Large intestine (tissue), 3 donors: ENCODE results near the gene HARS1. TPM values are rescaled to one million over a fixed set of nuclear protein-coding genes. Genes with fewer than 3 reads are reported as not detected.
A peak's percentile ranks its signal among the peaks of the same experiment; 100 is the strongest.
"Not testable (repeated sequence)": the region's sequence is repeated elsewhere in the genome, so short reads cannot be mapped to it uniquely, and the experiment has no call there.

Experiments used
- DNase-seq, 2 donors: peaks; one replicate each; pipeline versions ENCODE4 v3.0.0 to v3.0.0-alpha.2; 2013
- H3K27ac ChIP-seq: one replicate; pipeline ENCODE4 v1.5.1; 2013; ENCODE audit warnings: low read length
- H3K27me3 ChIP-seq: 2 replicates; pipeline ENCODE4 v1.6.1; 2013; ENCODE audit warnings: low read length; ENCODE audit not compliant: control insufficient read depth, insufficient read depth
- H3K36me3 ChIP-seq: 2 replicates; pipeline ENCODE4 v1.6.1; 2013; ENCODE audit warnings: low read length; ENCODE audit not compliant: control insufficient read depth, insufficient read depth
- H3K4me1 ChIP-seq: one replicate; pipeline ENCODE4 v1.6.1; 2013; ENCODE audit warnings: low read length; ENCODE audit not compliant: control insufficient read depth, insufficient read depth
- H3K4me3 ChIP-seq: one replicate; pipeline ENCODE4 v1.5.1; 2013; ENCODE audit warnings: low read length
- H3K9me3 ChIP-seq: one replicate; pipeline ENCODE4 v1.6.1; 2013; ENCODE audit warnings: mild to moderate bottlenecking, low read depth, low read length, moderate library complexity; ENCODE audit not compliant: control insufficient read depth
- WGBS: methylation state at CpG from one replicate; pipeline ENCODE4 v1.1.5; 2013; ENCODE audit warnings: low lambda C conversion rate; ENCODE audit not compliant: insufficient coverage; 5-methylcytosine and 5-hydroxymethylcytosine counted together
- polyA plus RNA-seq: library from polyadenylated mRNA; unstranded; fragments of 120-200 nt; gene quantifications from one replicate; pipeline ENCODE4 v1.2.1, GENCODE V29; 2013

HARS1 gene
- polyA plus RNA-seq, 1 donor: 55.4 TPM

DNA sequence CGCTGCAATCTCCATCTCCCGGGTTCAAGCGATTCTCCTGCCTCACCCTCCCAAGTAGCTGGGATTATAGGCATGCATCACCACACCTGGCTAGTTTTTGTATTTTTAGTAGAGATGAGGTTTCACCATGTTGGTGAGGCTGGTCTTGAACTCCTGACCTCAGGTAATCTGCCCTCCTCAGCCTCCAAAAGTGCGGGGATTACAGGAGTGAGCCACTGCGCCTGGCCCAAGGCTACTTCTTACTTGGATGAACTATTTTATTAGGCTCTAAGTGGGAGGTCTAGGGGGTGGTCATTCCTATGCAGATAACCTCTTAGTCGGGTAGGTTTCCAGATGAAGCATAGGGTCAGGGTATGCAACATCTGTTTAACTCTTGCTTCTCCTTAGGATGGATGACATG, 30.8 kb downstream of the HARS1 start:
- H3K27ac ChIP-seq, H3K4me1 ChIP-seq, H3K9me3 ChIP-seq, H3K4me3 ChIP-seq, H3K27me3 ChIP-seq, DNase-seq: not testable (repeated sequence)
- peaks cover 76% of the 10 kb centered on the region for H3K36me3 ChIP-seq
- no CpG with 5 or more reads among the region's 6 CpGs for WGBS

- H3K27me3 ChIP-seq: no peaks in the 10 kb centered on the region
- H3K27ac ChIP-seq: no peak overlapping the region
- WGBS: 100% methylated on average over 14 of the region's 17 CpGs
- DNase-seq: no peak
- no peaks in the 10 kb centered on the region for H3K9me3 ChIP-seq
- no peaks in the 10 kb centered on the region for H3K4me1 ChIP-seq
- peaks cover 88% of the 10 kb centered on the region for H3K36me3 ChIP-seq
- no peak overlapping the region for H3K4me3 ChIP-seq
Observed at GRCh38 chr5:140658870-140659269, 32.3 kb downstream of the HARS1 start.

DNA sequence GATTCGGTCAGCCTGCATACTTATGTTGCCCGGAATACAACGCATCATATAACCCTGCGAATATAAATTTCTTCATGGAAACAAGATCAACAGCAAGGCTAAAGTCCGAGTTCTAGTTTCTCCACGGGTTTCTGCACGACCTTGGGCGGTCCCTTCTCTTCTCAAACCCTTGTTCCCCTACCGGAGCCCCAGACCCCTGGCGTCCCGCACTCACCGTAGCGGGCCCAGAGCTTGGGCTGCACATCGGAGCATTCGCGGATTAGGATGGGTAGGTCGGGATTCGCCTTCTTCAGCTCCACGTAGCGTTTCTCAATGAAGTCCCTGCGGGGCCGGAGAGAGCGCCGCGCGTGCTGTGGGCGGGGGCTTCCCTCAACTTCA, 44.1 kb downstream of the HARS1 start:
- H3K36me3 ChIP-seq: peaks cover 53% of the 10 kb centered on the region
- H3K9me3 ChIP-seq: no peaks in the 10 kb centered on the region
- H3K27ac ChIP-seq: peak overlapping the region; percentile 69
- peak overlapping the region; percentile 66 for H3K4me3 ChIP-seq
- H3K4me1 ChIP-seq: peaks cover 6% of the 10 kb centered on the region
- no CpG with 5 or more reads among the region's 27 CpGs for WGBS
- no peaks in the 10 kb centered on the region for H3K27me3 ChIP-seq
- DNase-seq: peak in 1 of 2 donors; percentile 43

DNA sequence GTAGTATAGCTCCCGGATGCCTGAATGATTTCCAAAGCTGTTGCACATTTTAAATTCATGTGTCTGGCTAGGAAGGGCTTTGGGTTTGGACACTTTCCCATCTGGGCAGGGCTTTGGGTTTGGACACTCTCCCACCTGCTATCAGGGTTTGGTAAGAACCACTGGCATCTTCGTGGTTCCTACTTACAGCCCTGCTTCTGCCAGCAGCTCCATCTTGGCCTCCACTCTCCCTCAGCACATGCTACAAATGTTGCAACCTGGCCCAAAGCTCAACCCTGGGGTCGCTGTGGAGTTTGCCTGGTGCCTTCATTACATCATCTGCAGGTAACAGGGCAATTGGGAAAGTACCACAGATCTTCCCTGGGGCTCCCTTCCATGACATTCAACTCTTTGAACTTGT, 48.5 kb downstream of the HARS1 start:
- Histone ChIP-seq H3K27me3 (peaks cover 2% of the 10 kb centered on the region), H3K4me1 (peaks cover 20% of the 10 kb centered on the region), H3K9me3 (no peaks in the 10 kb centered on the region), H3K27ac (no peak overlapping the region), H3K4me3 (no peak overlapping the region), H3K36me3 (peaks cover 34% of the 10 kb centered on the region)
- no CpG with 5 or more reads among the region's 3 CpGs for WGBS
- DNase-seq: no peak

DNA sequence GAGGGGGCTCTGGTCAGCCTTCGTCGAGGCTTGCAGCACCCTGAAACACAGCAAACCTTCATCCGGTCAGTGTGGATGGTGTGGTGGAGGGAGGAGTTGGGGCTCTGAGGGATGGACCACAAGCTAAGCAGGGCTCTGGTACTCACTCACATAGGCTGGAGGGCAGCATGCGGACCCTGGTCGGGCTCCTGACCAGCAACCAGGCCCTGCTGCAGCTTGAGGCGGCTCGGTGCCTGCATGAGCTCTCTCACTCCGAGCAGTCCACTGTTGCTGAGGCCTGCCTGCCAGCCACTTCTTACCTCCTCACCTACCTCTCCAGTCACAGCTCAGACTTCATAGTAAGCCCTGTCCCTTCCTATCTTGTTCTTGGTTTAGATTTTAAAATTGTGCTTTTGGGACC, 49.5 kb downstream of the HARS1 start:
- Histone ChIP-seq H3K27ac (no peak overlapping the region), H3K36me3 (peaks cover 34% of the 10 kb centered on the region), H3K4me3 (no peak overlapping the region), H3K9me3 (no peaks in the 10 kb centered on the region), H3K27me3 (peaks cover 2% of the 10 kb centered on the region), H3K4me1 (peaks cover 20% of the 10 kb centered on the region)
- no peak for DNase-seq
- no CpG with 5 or more reads among the region's 8 CpGs for WGBS

DNA sequence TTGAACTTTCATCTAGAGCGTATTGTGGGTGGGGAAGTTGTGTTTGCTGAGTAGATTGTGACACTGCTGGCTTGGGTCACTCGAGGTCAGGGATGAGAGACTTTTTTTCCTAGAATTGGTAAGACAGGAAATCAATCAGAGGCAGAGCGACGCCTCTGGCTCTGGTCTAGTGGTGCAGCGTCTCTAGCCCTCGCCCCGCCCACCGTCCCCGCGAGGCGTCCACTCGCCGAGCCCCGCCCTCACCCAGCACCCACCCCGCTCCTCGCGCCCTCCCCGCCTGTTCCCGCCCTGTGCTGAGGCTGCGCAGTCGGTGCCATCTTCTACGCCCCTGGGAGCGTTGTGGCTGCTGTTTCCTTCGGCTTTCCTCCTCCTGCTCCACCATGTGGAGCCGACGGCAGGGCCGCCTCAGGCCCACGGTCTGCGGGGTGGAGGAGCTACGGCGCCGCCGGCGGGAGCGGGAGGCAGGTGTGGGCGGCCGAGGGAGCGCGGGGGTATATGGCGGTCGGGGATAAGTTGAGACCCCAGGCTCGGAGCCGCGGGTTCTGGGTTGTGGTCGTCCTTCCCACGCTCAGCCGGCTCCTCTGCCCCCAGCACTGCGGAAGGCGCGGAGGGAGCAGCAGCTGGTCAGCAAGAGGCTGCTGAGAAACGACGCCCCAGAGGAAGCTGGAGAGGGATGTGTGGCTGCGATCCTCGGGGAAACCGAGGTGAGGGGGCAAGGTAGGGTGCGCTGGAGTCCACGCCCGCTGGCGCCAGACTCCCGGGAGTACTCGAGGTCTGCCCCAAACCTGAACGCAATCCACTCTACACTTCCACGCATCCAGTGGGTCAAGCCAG, 51.8 kb downstream of the HARS1 start, which contains the start of gene TMCO6:
Gene TMCO6 (plus strand): TSS at position 304 of the 834 bp plus-strand sequence. CDS start 77 bp downstream, at position 381.
- Histone ChIP-seq H3K9me3 (no peaks in the 10 kb centered on the region), H3K27ac (peak within 1 kb of the TSS; percentile 56), H3K4me3 (peak within 1 kb of the TSS; percentile 73), H3K36me3 (peaks cover 24% of the 10 kb centered on the region), H3K27me3 (peaks cover 2% of the 10 kb centered on the region), H3K4me1 (peaks cover 15% of the 10 kb centered on the region)
- DNase-seq: peak; percentile 94 to 96
- no CpG with 5 or more reads among the region's 63 CpGs for WGBS

GRCh38 chr5:140638898-140639147, 52.3 kb downstream of the HARS1 start:
- Histone ChIP-seq H3K4me3 (peak overlapping the region; percentile 28), H3K4me1 (peaks cover 15% of the 10 kb centered on the region), H3K36me3 (peaks cover 18% of the 10 kb centered on the region), H3K27ac (peak overlapping the region; percentile 18)
- not testable (repeated sequence) for H3K9me3 ChIP-seq, DNase-seq, H3K27me3 ChIP-seq
- WGBS: no CpG with 5 or more reads among the region's 9 CpGs

DNA sequence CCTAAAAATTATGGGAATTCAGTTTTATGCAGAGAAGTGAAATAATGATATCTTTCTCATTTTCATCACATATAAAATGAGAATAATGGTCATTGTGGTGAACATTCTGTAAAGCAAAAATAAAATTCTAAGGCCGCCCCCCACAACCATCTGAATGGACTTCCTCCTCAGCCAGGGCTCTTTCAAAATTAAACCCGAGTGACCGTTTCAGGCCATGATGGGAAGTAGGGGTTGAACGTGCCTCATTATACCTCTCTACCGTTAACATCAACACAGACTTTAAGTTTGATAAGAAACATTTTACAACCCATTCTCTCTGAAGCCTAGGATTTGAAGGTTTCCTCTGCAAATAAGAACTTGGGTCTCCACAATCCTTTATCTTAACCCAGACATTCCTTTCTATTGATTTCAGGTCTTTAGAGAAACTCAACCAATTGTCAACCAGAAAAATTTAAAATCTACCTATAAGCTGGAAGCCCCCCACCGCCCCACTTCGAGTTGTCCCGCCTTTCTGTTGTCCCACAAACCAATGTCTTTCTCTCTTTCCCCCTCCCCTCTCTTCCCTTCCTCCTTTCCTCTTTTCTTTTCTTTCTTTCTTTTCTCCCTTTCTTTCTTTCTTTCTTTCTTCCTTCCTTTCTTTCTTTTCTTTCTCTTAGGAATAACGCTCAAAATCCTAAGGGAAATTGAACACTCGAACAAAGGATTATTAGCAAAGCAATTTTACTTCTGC, 53.6 kb downstream of the HARS1 start:
- Histone ChIP-seq H3K4me3 (no peak overlapping the region), H3K27me3 (peaks cover 14% of the 10 kb centered on the region), H3K9me3 (no peaks in the 10 kb centered on the region), H3K36me3 (peaks cover 8% of the 10 kb centered on the region), H3K27ac (no peak overlapping the region), H3K4me1 (peaks cover 19% of the 10 kb centered on the region)
- WGBS: 57% methylated on average over 4 of the region's 10 CpGs
- DNase-seq: no peak

DNA sequence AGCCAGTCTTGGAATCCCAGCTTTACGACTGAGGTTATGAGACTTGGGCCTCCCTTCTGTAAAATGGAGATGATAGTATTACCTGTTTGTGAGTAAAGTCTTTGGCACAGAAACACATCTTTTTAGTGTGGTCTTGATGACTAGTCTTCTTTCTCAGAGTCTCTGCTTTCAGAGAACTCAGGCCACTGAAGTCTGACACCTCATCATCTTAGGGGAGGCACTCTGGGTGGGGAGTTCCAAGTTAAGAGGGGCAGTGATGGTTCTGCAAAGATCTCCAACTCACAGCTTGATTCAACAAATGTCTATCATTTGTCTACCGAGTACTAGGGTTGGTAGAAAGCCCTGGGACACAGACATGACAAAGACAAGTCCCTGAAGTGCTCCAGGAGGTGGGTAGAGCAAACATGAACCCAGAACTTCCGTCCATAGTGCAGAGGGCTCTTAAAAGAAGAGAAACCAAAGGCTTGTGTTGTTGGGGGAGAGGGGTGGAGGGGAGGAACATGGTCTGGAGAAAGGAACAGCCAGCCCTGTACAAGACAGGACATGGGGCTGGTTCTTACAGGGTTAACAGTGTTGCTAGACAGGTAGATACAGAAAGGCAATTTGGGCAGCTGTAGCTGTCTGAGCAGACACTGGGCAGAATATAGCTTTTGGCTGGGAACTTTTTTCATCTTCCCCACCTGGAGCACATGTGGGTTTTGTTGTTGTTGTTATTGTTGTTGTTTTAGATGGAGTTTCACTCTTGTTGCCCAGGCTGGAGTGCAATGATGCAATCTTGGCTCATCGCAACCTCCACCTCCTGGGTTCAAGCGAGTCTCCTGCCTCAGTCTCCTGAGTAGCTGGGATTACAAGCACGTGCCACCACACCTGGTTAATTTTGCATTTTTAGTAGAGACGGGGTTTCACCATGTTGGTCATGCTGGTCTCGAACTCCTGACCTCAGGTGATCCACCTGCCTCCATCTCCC, 55.6 kb downstream of the HARS1 start:
- no peak overlapping the region for H3K27ac ChIP-seq
- H3K4me1 ChIP-seq: peaks cover 28% of the 10 kb centered on the region
- no peak for DNase-seq
- 100% methylated on average over 1 of the region's 8 CpGs for WGBS
- peaks cover 32% of the 10 kb centered on the region for H3K27me3 ChIP-seq
- no peaks in the 10 kb centered on the region for H3K36me3 ChIP-seq
- H3K4me3 ChIP-seq: no peak overlapping the region
- no peaks in the 10 kb centered on the region for H3K9me3 ChIP-seq

GRCh38 chr5:140634103-140634502, 57.1 kb downstream of the HARS1 start:
- no peak overlapping the region for H3K27ac ChIP-seq

More at GRCh38 chr5:140634103-140634502, 57.1 kb downstream of the HARS1 start:
- H3K4me3 ChIP-seq: no peak overlapping the region
- H3K4me1 ChIP-seq: peaks cover 23% of the 10 kb centered on the region
- H3K9me3 ChIP-seq: no peaks in the 10 kb centered on the region
- whole genome bisulfite sequencing: 75% methylated on average over 2 of the region's 3 CpGs
- H3K27me3 ChIP-seq: peaks cover 34% of the 10 kb centered on the region
- no peak for DNase-seq
- H3K36me3 ChIP-seq: no peaks in the 10 kb centered on the region
